ENCODE data around the gene ZBTB40. TPM values are rescaled to one million over a fixed set of nuclear protein-coding genes. Genes with fewer than 3 reads are reported as not detected.

Gene ZBTB40
- total and polyA plus RNA-seq, 4 donors = 6.6 to 19.3 (median 12.0) TPM

DNA sequence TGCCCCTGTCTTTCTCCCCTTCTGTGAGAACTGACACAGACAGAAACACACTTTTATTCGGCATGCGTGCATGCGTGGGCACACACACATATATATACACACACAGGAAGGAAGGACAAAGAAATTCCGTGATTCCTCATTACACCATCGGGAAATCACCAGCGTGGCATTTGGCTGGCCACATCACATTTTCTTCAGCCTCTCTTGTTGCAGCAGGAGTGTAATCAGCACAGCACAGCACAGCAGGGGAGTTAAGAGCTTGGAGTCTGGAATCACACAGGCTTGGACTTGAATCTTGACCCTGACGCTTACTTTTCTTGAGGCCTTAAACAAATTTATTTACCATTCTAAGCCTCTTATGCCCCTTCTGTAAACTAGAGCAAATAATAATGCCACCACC is 66.3 kb downstream of the ZBTB40 start:
- Histone ChIP-seq H3K36me3 (ENCODE audit: control insufficient read depth in 4 of 4, insufficient read depth in 4 of 4, low read length in 4 of 4) (peaks cover 35 to 57% (median 48%) of the 10 kb centered on the region in 4 donors), H3K4me3 (no peak overlapping the region), H3K9ac (ENCODE audit: insufficient read depth in 1 of 2, low read length in 2 of 2) (no peak overlapping the region), H3K4me1 (ENCODE audit: control insufficient read depth in 5 of 5, insufficient read depth in 5 of 5, low read length in 5 of 5) (peaks cover 0 to 3% (median 0%) of the 10 kb centered on the region in 5 donors), H3K27ac (ENCODE audit: low read depth in 1 of 2, low read length in 1 of 2) (no peak overlapping the region), H3K27me3 (ENCODE audit: control insufficient read depth in 3 of 3, insufficient read depth in 3 of 3, low read length in 2 of 3) (no peaks in the 10 kb centered on the region), H3K9me3 (ENCODE audit: control insufficient read depth in 4 of 4, insufficient read depth in 3 of 4, low read length in 3 of 4) (no peaks in the 10 kb centered on the region)
- DNase-seq (no peak), ATAC-seq (ENCODE audit: insufficient read depth, low FRiP score) (no peak)
- TF ChIP-seq, protein P1, sequence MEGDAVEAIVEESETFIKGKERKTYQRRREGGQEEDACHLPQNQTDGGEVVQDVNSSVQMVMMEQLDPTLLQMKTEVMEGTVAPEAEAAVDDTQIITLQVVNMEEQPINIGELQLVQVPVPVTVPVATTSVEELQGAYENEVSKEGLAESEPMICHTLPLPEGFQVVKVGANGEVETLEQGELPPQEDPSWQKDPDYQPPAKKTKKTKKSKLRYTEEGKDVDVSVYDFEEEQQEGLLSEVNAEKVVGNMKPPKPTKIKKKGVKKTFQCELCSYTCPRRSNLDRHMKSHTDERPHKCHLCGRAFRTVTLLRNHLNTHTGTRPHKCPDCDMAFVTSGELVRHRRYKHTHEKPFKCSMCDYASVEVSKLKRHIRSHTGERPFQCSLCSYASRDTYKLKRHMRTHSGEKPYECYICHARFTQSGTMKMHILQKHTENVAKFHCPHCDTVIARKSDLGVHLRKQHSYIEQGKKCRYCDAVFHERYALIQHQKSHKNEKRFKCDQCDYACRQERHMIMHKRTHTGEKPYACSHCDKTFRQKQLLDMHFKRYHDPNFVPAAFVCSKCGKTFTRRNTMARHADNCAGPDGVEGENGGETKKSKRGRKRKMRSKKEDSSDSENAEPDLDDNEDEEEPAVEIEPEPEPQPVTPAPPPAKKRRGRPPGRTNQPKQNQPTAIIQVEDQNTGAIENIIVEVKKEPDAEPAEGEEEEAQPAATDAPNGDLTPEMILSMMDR (IDR thresholded peaks at IDR 0.05; ENCODE audit: control extremely low read depth, extremely low read depth) = no peak
- WGBS, 2 donors = 71 to 80% methylated on average over 7 of the region's 7 CpGs

DNA sequence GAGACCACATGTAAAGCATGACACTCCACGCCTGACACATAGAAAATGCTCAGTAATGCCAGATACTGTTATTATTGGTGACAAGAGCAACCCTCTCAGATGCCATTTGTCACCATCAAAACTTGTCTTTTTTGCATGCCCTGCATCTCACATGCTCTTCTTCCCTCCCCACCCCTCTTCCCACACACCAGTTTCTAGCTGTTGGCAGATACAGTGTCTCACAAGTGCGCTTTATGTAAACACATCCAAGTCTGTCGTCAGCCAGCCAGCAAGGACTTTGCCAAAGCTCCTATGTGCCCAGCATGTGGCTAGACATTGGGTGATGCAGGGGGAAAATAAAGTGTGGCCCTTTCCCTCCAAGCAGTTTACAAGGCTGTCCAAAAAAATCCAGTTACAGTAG is 66.7 kb downstream of the ZBTB40 start:
- Histone ChIP-seq H3K4me1 (ENCODE audit: control insufficient read depth in 5 of 5, insufficient read depth in 5 of 5, low read length in 5 of 5) (peaks cover 0 to 3% (median 0%) of the 10 kb centered on the region in 5 donors), H3K9ac (ENCODE audit: insufficient read depth in 1 of 2, low read length in 2 of 2) (no peak overlapping the region), H3K27me3 (ENCODE audit: control insufficient read depth in 3 of 3, insufficient read depth in 3 of 3, low read length in 2 of 3) (no peaks in the 10 kb centered on the region), H3K36me3 (ENCODE audit: control insufficient read depth in 4 of 4, insufficient read depth in 4 of 4, low read length in 4 of 4) (peaks cover 32 to 56% (median 46%) of the 10 kb centered on the region in 4 donors), H3K4me3 (no peak overlapping the region), H3K27ac (ENCODE audit: low read depth in 1 of 2, low read length in 1 of 2) (no peak overlapping the region), H3K9me3 (ENCODE audit: control insufficient read depth in 4 of 4, insufficient read depth in 3 of 4, low read length in 3 of 4) (no peaks in the 10 kb centered on the region)
- DNase-seq = no peak
- TF ChIP-seq, protein P1 (IDR thresholded peaks at IDR 0.05; ENCODE audit: control extremely low read depth, extremely low read depth) = no peak
- WGBS, 2 donors = 68 to 87% methylated on average over 3 of the region's 3 CpGs
- ATAC-seq (ENCODE audit: insufficient read depth, low FRiP score) = no peak

DNA sequence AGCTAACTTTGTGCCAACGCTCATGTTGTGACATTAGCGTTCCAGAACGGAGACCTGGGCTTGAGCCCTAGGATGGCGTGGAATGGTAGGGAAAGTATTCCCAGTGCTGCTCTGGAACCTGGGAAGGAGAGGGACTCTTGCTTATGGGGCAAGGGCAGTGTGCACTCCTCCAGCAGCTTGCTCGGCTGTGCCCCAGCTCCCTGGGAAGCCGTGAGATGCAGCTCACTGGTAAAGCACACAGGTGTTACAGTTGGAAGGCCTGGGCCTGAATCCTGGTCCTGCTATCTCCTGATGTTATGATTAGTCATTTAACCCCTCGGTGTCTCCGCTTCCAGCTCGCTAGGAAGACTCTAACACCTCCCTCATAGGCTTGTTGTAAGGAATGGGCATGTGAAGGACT is 69.2 kb downstream of the ZBTB40 start:
- H3K9ac ChIP-seq (ENCODE audit: insufficient read depth in 1 of 2, low read length in 2 of 2) = no peak overlapping the region
- ATAC-seq (ENCODE audit: insufficient read depth, low FRiP score) (no peak), DNase-seq (no peak)
- WGBS, 2 donors = 97 to 98% methylated on average over 9 of the region's 9 CpGs
- no peak overlapping the region for H3K27ac ChIP-seq (ENCODE audit: low read depth in 1 of 2, low read length in 1 of 2)
- H3K36me3 ChIP-seq (ENCODE audit: control insufficient read depth in 4 of 4, insufficient read depth in 4 of 4, low read length in 4 of 4) = peaks cover 26 to 61% (median 42%) of the 10 kb centered on the region in 4 donors
- no peaks in the 10 kb centered on the region for H3K27me3 ChIP-seq (ENCODE audit: control insufficient read depth in 3 of 3, insufficient read depth in 3 of 3, low read length in 2 of 3)
- H3K4me1 ChIP-seq (ENCODE audit: control insufficient read depth in 5 of 5, insufficient read depth in 5 of 5, low read length in 5 of 5) = peaks cover 0 to 3% (median 0%) of the 10 kb centered on the region in 5 donors
- no peaks in the 10 kb centered on the region for H3K9me3 ChIP-seq (ENCODE audit: control insufficient read depth in 4 of 4, insufficient read depth in 3 of 4, low read length in 3 of 4)
- H3K4me3 ChIP-seq = no peak overlapping the region
- TF ChIP-seq, protein P1 (IDR thresholded peaks at IDR 0.05; ENCODE audit: control extremely low read depth, extremely low read depth) = no peak

DNA sequence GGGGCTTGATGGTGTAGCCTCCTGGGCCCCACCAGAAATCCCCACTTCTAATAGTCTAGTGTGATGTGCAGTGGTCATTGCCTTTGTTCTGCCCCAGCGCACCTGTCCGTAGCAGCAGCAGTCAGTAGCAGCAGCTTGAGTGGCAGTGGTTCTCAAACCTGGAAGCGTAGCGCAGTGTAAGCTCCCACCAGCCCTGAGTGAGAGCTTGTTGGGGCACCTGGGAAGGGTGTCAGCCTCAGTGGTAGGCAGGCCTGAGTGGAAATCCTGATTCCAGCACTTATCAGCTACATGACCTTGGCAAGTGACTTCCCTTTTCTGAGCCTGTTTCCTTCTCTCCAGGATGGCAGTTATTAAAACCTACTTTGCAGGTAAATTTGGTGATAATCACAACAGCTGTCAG is 70.0 kb downstream of the ZBTB40 start:
- Histone ChIP-seq H3K4me1 (ENCODE audit: control insufficient read depth in 5 of 5, insufficient read depth in 5 of 5, low read length in 5 of 5) (peaks cover 0 to 3% (median 0%) of the 10 kb centered on the region in 5 donors), H3K27ac (ENCODE audit: low read depth in 1 of 2, low read length in 1 of 2) (no peak overlapping the region), H3K9me3 (ENCODE audit: control insufficient read depth in 4 of 4, insufficient read depth in 3 of 4, low read length in 3 of 4) (no peaks in the 10 kb centered on the region), H3K36me3 (ENCODE audit: control insufficient read depth in 4 of 4, insufficient read depth in 4 of 4, low read length in 4 of 4) (peaks cover 26 to 68% (median 45%) of the 10 kb centered on the region in 4 donors), H3K27me3 (ENCODE audit: control insufficient read depth in 3 of 3, insufficient read depth in 3 of 3, low read length in 2 of 3) (no peaks in the 10 kb centered on the region), H3K4me3 (no peak overlapping the region), H3K9ac (ENCODE audit: insufficient read depth in 1 of 2, low read length in 2 of 2) (no peak overlapping the region)
- WGBS, 2 donors = 96 to 97% methylated on average over 4 of the region's 4 CpGs
- TF ChIP-seq, protein P1 (IDR thresholded peaks at IDR 0.05; ENCODE audit: control extremely low read depth, extremely low read depth) = no peak
- no peak for ATAC-seq (ENCODE audit: insufficient read depth, low FRiP score)
- DNase-seq = no peak

All from lung (tissue), 12 donors.